ENCODE results near the gene JAM3. TPM values are rescaled to one million over a fixed set of nuclear protein-coding genes. Genes with fewer than 3 reads are reported as not detected.

The JAM3 gene
- total and polyA plus RNA-seq, 8 donors = 4.0 to 83.4 (median 20.0) TPM

- WGBS, 5 donors = 78 to 87% (median 85%) methylated on average over 3 of the region's 3 CpGs
- intact Hi-C loops (cut with DNase I; ENCODE audit: low total_unique reads) = loop anchor here (5.0 kb wide), 2 partner anchors 92 to 212 kb away; no protein-coding TSS in a partner anchor
Measured at GRCh38 chr11:134143801-134144200, 74.9 kb downstream of the JAM3 start.

GRCh38 chr11:134144744-134145143 lies 75.9 kb downstream of the JAM3 start:
- H3K9me3 ChIP-seq = no peaks in the 10 kb centered on the region
- H3K27ac ChIP-seq = no peak overlapping the region
- 82 to 95% (median 92%) methylated on average over 5 of the region's 5 CpGs for WGBS, 5 donors
- TF ChIP-seq EP300 (IDR thresholded peaks at IDR 0.05) (no peak), POLR2A (IDR thresholded peaks at IDR 0.05) (no peak), POLR2AphosphoS5 (IDR thresholded peaks at IDR 0.05) (no peak), CTCF (IDR thresholded peaks at IDR 0.05) (no peak)
- intact Hi-C loops (cut with DNase I; ENCODE audit: low total_unique reads) = loop anchor here (5.0 kb wide), 2 partner anchors 92 to 212 kb away; no protein-coding TSS in a partner anchor
- no peak for DNase-seq
- H3K27me3 ChIP-seq = no peaks in the 10 kb centered on the region
- H3K4me1 ChIP-seq = peaks cover 0 to 4% (median 2%) of the 10 kb centered on the region in 4 donors
- H3K36me3 ChIP-seq = peaks cover 7 to 66% (median 50%) of the 10 kb centered on the region in 4 donors
- no peak overlapping the region for H3K4me3 ChIP-seq

More at GRCh38 chr11:134143801-134144200, 74.9 kb downstream of the JAM3 start:
- no peak for TF ChIP-seq POLR2AphosphoS5 (IDR thresholded peaks at IDR 0.05)
- TF ChIP-seq EP300 (IDR thresholded peaks at IDR 0.05) = no peak
- no peak for TF ChIP-seq POLR2A (IDR thresholded peaks at IDR 0.05)
- no peak overlapping the region for H3K27ac ChIP-seq
- no peaks in the 10 kb centered on the region for H3K9me3 ChIP-seq
- H3K4me1 ChIP-seq = peaks cover 0 to 13% (median 4%) of the 10 kb centered on the region in 4 donors
- H3K36me3 ChIP-seq = peaks cover 0 to 57% (median 40%) of the 10 kb centered on the region in 4 donors
- H3K4me3 ChIP-seq = no peak overlapping the region
- no peaks in the 10 kb centered on the region for H3K27me3 ChIP-seq
- no peak for DNase-seq

GRCh38 chr11:134145715-134146114 lies 76.8 kb downstream of the JAM3 start:
- no peak overlapping the region for H3K4me3 ChIP-seq
- H3K36me3 ChIP-seq = peaks cover 7 to 75% (median 58%) of the 10 kb centered on the region in 4 donors
- DNase-seq = peak in 1 of 2 donors; percentile 30
- H3K27me3 ChIP-seq = no peaks in the 10 kb centered on the region
- no peaks in the 10 kb centered on the region for H3K9me3 ChIP-seq
- no peaks in the 10 kb centered on the region for H3K4me1 ChIP-seq
- 84 to 95% (median 86%) methylated on average over 6 to 8 of the region's 8 CpGs for WGBS, 5 donors
- intact Hi-C loops (cut with DNase I; ENCODE audit: low total_unique reads) = no loop called here
- TF ChIP-seq EP300 (IDR thresholded peaks at IDR 0.05) = no peak
- H3K27ac ChIP-seq = no peak overlapping the region

- H3K36me3 ChIP-seq = peaks cover 7 to 75% (median 62%) of the 10 kb centered on the region in 4 donors
- H3K9me3 ChIP-seq = no peaks in the 10 kb centered on the region
- intact Hi-C loops (cut with DNase I; ENCODE audit: low total_unique reads) = no loop called here
- no peak overlapping the region for H3K4me3 ChIP-seq
- H3K27ac ChIP-seq = no peak overlapping the region
- WGBS, 5 donors = 91 to 98% (median 97%) methylated on average over 3 of the region's 3 CpGs
- no peaks in the 10 kb centered on the region for H3K4me1 ChIP-seq
- DNase-seq = no peak
- TF ChIP-seq EP300 (IDR thresholded peaks at IDR 0.05) = no peak
- no peak for TF ChIP-seq CTCF (IDR thresholded peaks at IDR 0.05)
- no peak for TF ChIP-seq POLR2A (IDR thresholded peaks at IDR 0.05)
- no peak for TF ChIP-seq POLR2AphosphoS5 (IDR thresholded peaks at IDR 0.05)
- H3K27me3 ChIP-seq = no peaks in the 10 kb centered on the region
Measured at GRCh38 chr11:134146598-134146997, 77.7 kb downstream of the JAM3 start.

- TF ChIP-seq EP300 (IDR thresholded peaks at IDR 0.05) = no peak
- TF ChIP-seq POLR2AphosphoS5 (IDR thresholded peaks at IDR 0.05) = no peak
- no peak for TF ChIP-seq POLR2A (IDR thresholded peaks at IDR 0.05)
- no peak for TF ChIP-seq CTCF (IDR thresholded peaks at IDR 0.05)
- no peak overlapping the region for H3K4me3 ChIP-seq
- peak overlapping the region in 1 of 5 donors; percentile 71 for H3K27ac ChIP-seq
- no peak for DNase-seq
- WGBS, 5 donors = 89 to 97% (median 96%) methylated on average over 15 to 16 of the region's 16 CpGs
- H3K27me3 ChIP-seq = no peaks in the 10 kb centered on the region
- peaks cover 0 to 8% (median 0%) of the 10 kb centered on the region in 4 donors for H3K4me1 ChIP-seq
- H3K36me3 ChIP-seq = peaks cover 12 to 88% (median 80%) of the 10 kb centered on the region in 4 donors
- intact Hi-C loops (cut with DNase I; ENCODE audit: low total_unique reads) = no loop called here
- no peaks in the 10 kb centered on the region for H3K9me3 ChIP-seq
Measured at GRCh38 chr11:134149371-134149770, 80.5 kb downstream of the JAM3 start.
